Esophagus muscularis mucosa (tissue), 4 donors: Measurements from ENCODE around the gene FSD1L. TPM values are rescaled to one million over a fixed set of nuclear protein-coding genes. Genes with fewer than 3 reads are reported as not detected.

ENCODE experiments used
- DNase-seq: peaks from one replicate; pipeline ENCODE4 v3.0.0-alpha.2; 2017; ENCODE audit errors: extremely low spot score
- H3K27ac ChIP-seq, 4 donors: fragments of 200-600 bp; sonication (generic); replicated peaks in 1 of 4; 1 replicate in 3 of 4; 2 replicates in 1 of 4; pipeline ENCODE4 v1.5.1; 2016 to 2019; ENCODE audit warnings: mild to moderate bottlenecking in 1 of 4
- H3K27me3 ChIP-seq, 4 donors: fragments of 200-600 bp; sonication (generic); one replicate each; pipeline versions ENCODE4 v1.5.1 to v1.6.0; 2016 to 2019
- H3K36me3 ChIP-seq, 4 donors: fragments of 200-600 bp; sonication (generic); one replicate each; pipeline ENCODE4 v1.5.1; 2016 to 2019
- H3K4me1 ChIP-seq, 4 donors: fragments of 200-600 bp; sonication (generic); one replicate each; pipeline ENCODE4 v1.5.1; 2016 to 2019
- H3K4me3 ChIP-seq, 4 donors: fragments of 200-600 bp; sonication (generic); 1 replicate in 2 of 4; 2 replicates in 2 of 4; pipeline ENCODE4 v1.5.1; 2016 to 2019; ENCODE audit warnings: mild to moderate bottlenecking in 4 of 4, moderate library complexity in 1 of 4
- H3K9me3 ChIP-seq, 4 donors: fragments of 200-600 bp; sonication (generic); 1 replicate in 3 of 4; 2 replicates in 1 of 4; pipeline ENCODE4 v1.5.1; 2016 to 2019
- CTCF ChIP-seq, 3 experiments: fragments of 200-600 bp in 2 of 3; fragments of 450-650 bp in 1 of 3; sonication (generic) in 2 of 3; IDR thresholded peaks; one replicate each; pipeline ENCODE4 v1.5.1; 2017 to 2019; ENCODE audit warnings: antibody characterized with exemption in 3 of 3, mild to moderate bottlenecking in 2 of 3, moderate library complexity in 1 of 3
- EP300 ChIP-seq: sonication (generic); formaldehyde crosslinking; IDR thresholded peaks from one replicate; pipeline ENCODE4 v1.6.1; 2017; ENCODE audit warnings: antibody characterized with exemption
- POLR2A ChIP-seq: fragments of 450-650 bp; IDR thresholded peaks from one replicate; pipeline ENCODE4 v1.6.1; 2017; ENCODE audit warnings: antibody characterized with exemption, moderate library complexity, mild to moderate bottlenecking, low read depth
- POLR2AphosphoS5 ChIP-seq, 2 donors: sonication (generic); formaldehyde crosslinking; IDR thresholded peaks; one replicate each; pipeline ENCODE4 v1.6.1; 2017; ENCODE audit warnings: antibody characterized with exemption in 2 of 2
- WGBS: methylation state at CpG from one replicate; pipeline ENCODE4 v1.1.5; 2018; 5-methylcytosine and 5-hydroxymethylcytosine counted together
- intact Hi-C: fragments of 100-400 bp; cut with DNase I; formaldehyde crosslinking; loops from one replicate; pipeline ENCODE4 v1.15.1; 2023
- total RNA-seq, 4 donors: library from RNA; depleted of rRNA; stranded (reverse); fragments of >200 nt; gene quantifications; one replicate each; pipeline versions ENCODE4 v1.1.0 to v1.2.1, GENCODE V29; 2016

The FSD1L gene
- total RNA-seq, 4 donors from 2014 or later: 2.2 to 5.4 (median 2.6) TPM

- Histone ChIP-seq H3K4me1 (no peaks in the 10 kb centered on the region), H3K9me3 (no peaks in the 10 kb centered on the region), H3K36me3 (peaks cover 0 to 12% (median 6%) of the 10 kb centered on the region in 4 donors), H3K4me3 (no peak overlapping the region), H3K27me3 (no peaks in the 10 kb centered on the region), H3K27ac (no peak overlapping the region)
- intact Hi-C loops: no loop called here
- TF ChIP-seq POLR2AphosphoS5 (IDR thresholded peaks at IDR 0.05) (no peak), EP300 (no peak), POLR2A (no peak), CTCF (IDR thresholded peaks at IDR 0.05) (no peak)
- no peak for DNase-seq
- 86% methylated on average over 4 of the region's 4 CpGs for WGBS
Measured at GRCh38 chr9:105507096-105507790, 59.4 kb downstream of the FSD1L start.

- intact Hi-C loops: no loop called here
- TF ChIP-seq CTCF (IDR thresholded peaks at IDR 0.05) (no peak), POLR2AphosphoS5 (IDR thresholded peaks at IDR 0.05) (no peak), POLR2A (no peak), EP300 (no peak)
- Histone ChIP-seq H3K36me3 (peaks cover 0 to 12% (median 6%) of the 10 kb centered on the region in 4 donors), H3K27me3 (no peaks in the 10 kb centered on the region), H3K4me3 (no peak overlapping the region), H3K4me1 (no peaks in the 10 kb centered on the region), H3K27ac (no peak overlapping the region), H3K9me3 (no peaks in the 10 kb centered on the region)
- WGBS: 98% methylated on average over 2 of the region's 2 CpGs
- DNase-seq: no peak
Measured at GRCh38 chr9:105508530-105508929, 60.7 kb downstream of the FSD1L start.

- Histone ChIP-seq H3K36me3 (peaks cover 0 to 19% (median 13%) of the 10 kb centered on the region in 4 donors), H3K4me3 (no peak overlapping the region), H3K4me1 (no peaks in the 10 kb centered on the region), H3K27ac (no peak overlapping the region), H3K27me3 (no peaks in the 10 kb centered on the region), H3K9me3 (no peaks in the 10 kb centered on the region)
- intact Hi-C loops: no loop called here
- TF ChIP-seq CTCF (IDR thresholded peaks at IDR 0.05) (no peak), POLR2AphosphoS5 (IDR thresholded peaks at IDR 0.05) (no peak), POLR2A (no peak), EP300 (no peak)
- 71% methylated on average over 1 of the region's 1 CpG for WGBS
- no peak for DNase-seq
Measured at GRCh38 chr9:105510024-105510423, 62.2 kb downstream of the FSD1L start.

GRCh38 chr9:105511446-105511845 lies 63.6 kb downstream of the FSD1L start:
- Histone ChIP-seq H3K36me3 (peaks cover 0 to 31% (median 23%) of the 10 kb centered on the region in 4 donors), H3K4me3 (no peak overlapping the region), H3K27ac (no peak overlapping the region), H3K27me3 (no peaks in the 10 kb centered on the region), H3K9me3 (no peaks in the 10 kb centered on the region), H3K4me1 (no peaks in the 10 kb centered on the region)
- no peak for DNase-seq
- intact Hi-C loops: no loop called here
- TF ChIP-seq POLR2A (no peak), EP300 (no peak), CTCF (IDR thresholded peaks at IDR 0.05) (no peak), POLR2AphosphoS5 (IDR thresholded peaks at IDR 0.05) (no peak)
